Coronary artery (tissue), 2 donors: Measurements from ENCODE around the gene OPN3.

Experiments used
- DNase-seq: peaks from one replicate; pipeline ENCODE4 v3.0.0-alpha.2; 2017; ENCODE audit warnings: low spot score
- H3K27ac ChIP-seq, 2 donors: fragments of 200-600 bp; sonication (generic); one replicate each; pipeline ENCODE4 v1.5.1; 2016 to 2019
- H3K4me3 ChIP-seq: fragments of 200-600 bp; sonication (generic); 2 replicates; pipeline ENCODE4 v1.5.1; 2016; ENCODE audit warnings: mild to moderate bottlenecking, moderate library complexity
- CTCF ChIP-seq: fragments of 200-600 bp; sonication (generic); IDR thresholded peaks from one replicate; pipeline ENCODE4 v1.5.1; 2019; ENCODE audit warnings: antibody characterized with exemption

Gene OPN3

GRCh38 chr1:241622669-241623068 is 17.5 kb downstream of the OPN3 start:
- no peak for DNase-seq
- H3K27ac ChIP-seq = no peak overlapping the region
- no peak overlapping the region for H3K4me3 ChIP-seq
- TF ChIP-seq CTCF = no peak

- DNase-seq = no peak
- Histone ChIP-seq H3K27ac (no peak overlapping the region), H3K4me3 (no peak overlapping the region)
- TF ChIP-seq CTCF = no peak
These were observed 22.7 kb downstream of the OPN3 start for GRCh38 chr1:241617426-241617825.

DNA sequence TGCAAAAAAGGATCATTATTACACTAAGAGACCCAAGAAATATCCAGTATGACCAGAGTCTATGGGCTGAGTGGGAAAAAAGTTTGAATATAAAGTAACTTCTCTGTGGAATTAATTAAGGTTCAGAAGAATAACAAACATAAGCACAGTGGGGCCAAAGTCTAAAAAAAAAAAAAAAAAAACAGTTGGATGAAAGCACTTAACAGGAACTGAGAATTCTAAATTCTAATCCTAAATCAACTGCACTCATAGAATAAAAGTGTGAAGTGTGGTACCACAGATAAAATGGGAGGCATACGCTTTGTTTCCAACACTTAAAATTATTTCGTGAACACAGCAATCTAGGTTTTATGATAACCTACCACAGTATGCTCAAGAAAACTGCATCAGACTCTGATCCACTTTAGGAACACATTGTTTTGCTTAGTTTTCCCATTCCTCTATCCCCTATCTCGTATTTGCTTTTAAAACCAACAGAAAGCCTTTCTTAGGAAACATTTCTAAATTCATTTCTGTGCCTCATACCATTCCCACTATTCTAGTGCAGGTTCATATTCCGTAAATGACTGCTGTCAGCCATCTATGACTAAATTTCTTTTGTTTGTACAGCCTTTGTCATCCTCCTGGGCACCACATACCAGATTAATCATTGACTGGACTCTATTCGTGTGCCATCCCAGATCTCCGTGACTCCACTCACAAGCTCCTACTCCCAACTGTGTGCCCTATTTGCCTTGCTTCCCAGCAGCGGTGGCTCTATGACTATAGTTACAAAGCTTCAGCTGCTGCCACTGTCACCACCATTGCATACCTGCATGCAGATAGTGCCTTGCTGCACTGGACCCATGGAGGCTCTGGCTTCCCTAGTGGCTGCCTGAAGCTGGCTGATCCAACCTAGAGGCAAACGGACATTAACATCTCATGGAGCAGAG is 24.9 kb downstream of the OPN3 start:
- no peak for DNase-seq
- no peak for TF ChIP-seq CTCF
- Histone ChIP-seq H3K27ac (no peak overlapping the region), H3K4me3 (no peak overlapping the region)

- no peak overlapping the region for H3K27ac ChIP-seq
- TF ChIP-seq CTCF = no peak
- DNase-seq = no peak
- no peak overlapping the region for H3K4me3 ChIP-seq
These were observed 25.6 kb downstream of the OPN3 start for GRCh38 chr1:241614572-241614971.

DNA sequence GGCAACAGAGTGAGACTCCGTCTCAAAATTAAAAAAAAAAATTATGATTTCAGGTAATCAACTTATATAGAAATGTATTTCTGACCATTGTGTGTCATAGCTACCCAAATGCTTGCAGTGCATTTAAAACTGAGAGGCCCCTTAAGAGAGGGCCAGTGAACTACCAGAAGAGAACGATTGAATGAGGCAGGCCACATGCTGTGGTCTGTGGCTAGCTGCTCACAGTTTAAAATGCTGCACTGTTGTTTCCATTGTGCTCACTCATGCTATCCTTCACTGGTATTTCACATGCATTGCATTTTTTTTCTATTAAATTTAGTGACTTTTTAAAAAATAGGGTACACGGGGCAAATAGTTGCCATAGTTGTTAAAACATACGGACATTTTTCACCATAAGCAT is 26.0 kb downstream of the OPN3 start:
- Histone ChIP-seq H3K4me3 (no peak overlapping the region), H3K27ac (no peak overlapping the region)
- no peak for DNase-seq
- no peak for TF ChIP-seq CTCF

DNA sequence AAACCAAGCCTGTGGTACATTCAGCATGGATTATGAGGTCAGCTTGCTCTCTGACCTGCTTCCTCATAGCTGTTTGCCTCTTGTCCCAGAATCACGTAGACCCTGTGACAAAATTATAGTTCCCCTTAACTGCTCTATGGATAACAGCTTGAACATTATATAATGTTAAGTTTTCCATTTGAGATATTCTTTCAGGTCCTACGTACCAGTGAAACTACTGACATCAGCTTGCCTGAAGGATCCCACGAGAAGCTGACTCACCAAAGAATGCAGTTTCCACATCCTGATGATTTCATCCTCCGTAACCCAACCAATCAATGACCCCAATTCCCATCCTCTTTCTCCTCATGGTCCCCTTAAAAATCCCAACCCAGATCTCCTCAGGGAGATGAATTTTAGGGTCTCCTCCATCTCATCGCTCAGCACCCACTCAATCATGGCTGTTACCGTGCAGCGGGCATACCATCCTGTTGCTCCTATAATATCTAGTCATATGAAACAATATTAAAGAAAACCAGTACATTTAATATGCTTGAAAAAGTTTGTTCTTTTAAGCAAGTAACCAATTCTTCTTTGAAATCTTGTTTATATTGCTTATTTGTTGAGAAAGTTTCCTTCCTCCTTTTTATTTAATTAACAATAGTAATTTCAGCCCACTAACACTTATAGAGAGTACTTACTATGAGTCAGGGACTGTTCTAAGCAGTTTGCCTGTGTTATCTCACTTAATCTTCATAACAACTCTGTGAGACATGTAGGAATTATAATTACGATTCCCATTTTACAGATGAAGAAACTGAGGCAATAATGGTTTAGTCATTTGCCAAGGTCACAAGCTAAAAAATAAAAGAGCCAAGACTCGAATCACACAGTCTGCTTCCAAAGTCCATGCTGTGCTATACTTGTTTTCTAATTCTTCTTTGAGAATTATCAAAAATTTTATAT is 27.4 kb downstream of the OPN3 start:
- H3K27ac ChIP-seq = no peak overlapping the region
- no peak overlapping the region for H3K4me3 ChIP-seq
- no peak for TF ChIP-seq CTCF
- no peak for DNase-seq
